ENCODE measurements around the gene CNGA2. TPM values are rescaled to one million over a fixed set of nuclear protein-coding genes. Genes with fewer than 3 reads are reported as not detected.

Gene CNGA2
- polyA plus RNA-seq, 1 donor from 2014 or later: not detected

- no peaks in the 10 kb centered on the region for H3K9me3 ChIP-seq (ENCODE audit: low read length)
- no peak overlapping the region for H3K4me3 ChIP-seq (ENCODE audit: low read length)
- no peak overlapping the region for H3K4me2 ChIP-seq (ENCODE audit: low read length)
- H3K27ac ChIP-seq (ENCODE audit: low read length): no peak overlapping the region
- H3F3A ChIP-seq (ENCODE audit: insufficient read depth, low read length, poor library complexity, severe bottlenecking): no peaks in the 10 kb centered on the region
- H2AFZ ChIP-seq (ENCODE audit: low read depth, low read length): no peak overlapping the region
- H4K20me1 ChIP-seq (ENCODE audit: insufficient read depth): no peaks in the 10 kb centered on the region
- H3K36me3 ChIP-seq (ENCODE audit: insufficient read depth, low read length): no peaks in the 10 kb centered on the region
- H3K27me3 ChIP-seq (ENCODE audit: insufficient read depth, low read depth, low read length): no peaks in the 10 kb centered on the region
- TF ChIP-seq EP300 (conservative IDR thresholded peaks at IDR 0.05; ENCODE audit: poor library complexity, severe bottlenecking): no peak
- no peak for TF ChIP-seq MXI1 (conservative IDR thresholded peaks at IDR 0.05; ENCODE audit: poor library complexity, severe bottlenecking)
- no peak for TF ChIP-seq CTCF (IDR thresholded peaks at IDR 0.05; ENCODE audit: poor library complexity, severe bottlenecking)
- no peak for TF ChIP-seq REST (IDR thresholded peaks at IDR 0.05; ENCODE audit: borderline replicate concordance)
- TF ChIP-seq EZH2 (IDR thresholded peaks at IDR 0.05; ENCODE audit: borderline replicate concordance, insufficient read depth, low read length, poor library complexity, severe bottlenecking): no peak
- TF ChIP-seq SMC3 (conservative IDR thresholded peaks at IDR 0.05; ENCODE audit: poor library complexity): no peak
- TF ChIP-seq POLR2AphosphoS5 (IDR thresholded peaks at IDR 0.05): no peak
- TF ChIP-seq RAD21 (conservative IDR thresholded peaks at IDR 0.05): no peak
- no peak for TF ChIP-seq TAF1 (IDR thresholded peaks at IDR 0.05; ENCODE audit: low read depth)
- H3K9me2 ChIP-seq (ENCODE audit: insufficient read depth, low read length): no peaks in the 10 kb centered on the region
- H3K9ac ChIP-seq (ENCODE audit: low read length): no peak overlapping the region
- H3K79me2 ChIP-seq (replicated peaks; ENCODE audit: insufficient read depth, low read length): no peaks in the 10 kb centered on the region
Measured at GRCh38 chrX:151791961-151792360, 57.4 kb downstream of the CNGA2 start.

DNA sequence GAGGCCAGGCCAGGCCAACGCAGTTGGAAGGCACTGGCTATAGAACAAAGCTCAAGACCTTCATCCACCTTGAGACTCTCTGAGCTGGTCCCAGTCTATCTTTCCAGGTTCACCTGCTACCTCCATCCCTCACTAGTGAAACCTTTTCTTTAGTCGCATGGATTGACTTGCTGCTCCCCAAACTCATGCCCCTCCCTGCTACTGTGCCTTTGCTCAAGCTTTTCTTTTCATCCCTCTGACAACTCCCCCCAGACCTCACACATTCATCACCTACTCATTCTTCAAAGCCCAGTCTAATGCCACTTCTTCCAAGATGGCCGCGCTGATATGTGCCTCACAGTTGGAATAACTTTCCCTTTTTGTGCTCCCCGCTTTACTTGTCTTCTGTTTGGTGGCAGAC, 58.0 kb downstream of the CNGA2 start:
- H3K79me2 ChIP-seq (replicated peaks; ENCODE audit: insufficient read depth, low read length): no peaks in the 10 kb centered on the region
- no peak overlapping the region for H2AFZ ChIP-seq (ENCODE audit: low read depth, low read length)
- H3K36me3 ChIP-seq (ENCODE audit: insufficient read depth, low read length): no peaks in the 10 kb centered on the region
- no peak overlapping the region for H3K27ac ChIP-seq (ENCODE audit: low read length)
- H3F3A ChIP-seq (ENCODE audit: insufficient read depth, low read length, poor library complexity, severe bottlenecking): no peaks in the 10 kb centered on the region
- H3K9ac ChIP-seq (ENCODE audit: low read length): no peak overlapping the region
- TF ChIP-seq REST (IDR thresholded peaks at IDR 0.05; ENCODE audit: borderline replicate concordance) (no peak), EZH2 (IDR thresholded peaks at IDR 0.05; ENCODE audit: borderline replicate concordance, insufficient read depth, low read length, poor library complexity, severe bottlenecking) (no peak)
- H3K4me2 ChIP-seq (ENCODE audit: low read length): no peak overlapping the region
- no peaks in the 10 kb centered on the region for H3K27me3 ChIP-seq (ENCODE audit: insufficient read depth, low read depth, low read length)
- H3K9me2 ChIP-seq (ENCODE audit: insufficient read depth, low read length): no peaks in the 10 kb centered on the region
- no peak overlapping the region for H3K4me3 ChIP-seq (ENCODE audit: low read length)
- no peaks in the 10 kb centered on the region for H3K9me3 ChIP-seq (ENCODE audit: low read length)
- no peaks in the 10 kb centered on the region for H4K20me1 ChIP-seq (ENCODE audit: insufficient read depth)
